Measurements from ENCODE around the gene CPAMD8.

Gene CPAMD8

DNA sequence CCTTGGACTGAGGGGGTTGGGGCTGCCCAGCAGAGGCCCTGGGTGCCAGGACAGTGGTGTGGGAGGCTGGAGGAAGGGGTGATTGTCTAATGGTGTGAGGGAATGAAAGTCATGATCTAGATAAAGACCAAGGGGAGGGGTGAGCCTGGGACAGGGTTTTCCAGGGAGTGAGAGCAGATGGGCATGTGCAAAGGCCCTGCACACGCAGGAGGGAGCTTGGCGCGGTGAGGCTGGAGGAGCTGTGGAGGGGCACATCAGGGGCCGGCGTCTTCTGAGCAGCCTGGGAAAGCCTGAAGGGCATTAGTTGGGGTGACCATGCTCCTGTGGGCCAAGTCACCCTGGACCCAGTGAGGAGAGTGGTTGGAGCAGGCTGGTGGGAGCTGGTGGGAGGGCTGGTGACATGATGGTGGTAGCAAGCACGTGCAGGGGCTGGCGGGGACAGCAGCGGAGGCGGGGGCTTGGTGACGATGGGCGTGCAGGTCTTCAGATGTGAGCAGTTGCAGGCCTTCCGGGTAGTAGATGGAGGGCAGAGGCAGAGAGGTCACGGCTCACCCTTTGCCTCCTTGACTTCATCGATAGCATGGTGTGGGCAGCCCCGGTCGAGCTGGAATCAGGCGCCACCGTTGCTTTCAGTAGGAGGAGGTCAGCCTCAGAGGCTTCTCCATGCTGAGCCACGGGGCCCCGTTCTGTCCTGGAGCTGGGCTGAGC lies 158.0 kb downstream of the CPAMD8 start:
- DNase-seq: no peak

DNA sequence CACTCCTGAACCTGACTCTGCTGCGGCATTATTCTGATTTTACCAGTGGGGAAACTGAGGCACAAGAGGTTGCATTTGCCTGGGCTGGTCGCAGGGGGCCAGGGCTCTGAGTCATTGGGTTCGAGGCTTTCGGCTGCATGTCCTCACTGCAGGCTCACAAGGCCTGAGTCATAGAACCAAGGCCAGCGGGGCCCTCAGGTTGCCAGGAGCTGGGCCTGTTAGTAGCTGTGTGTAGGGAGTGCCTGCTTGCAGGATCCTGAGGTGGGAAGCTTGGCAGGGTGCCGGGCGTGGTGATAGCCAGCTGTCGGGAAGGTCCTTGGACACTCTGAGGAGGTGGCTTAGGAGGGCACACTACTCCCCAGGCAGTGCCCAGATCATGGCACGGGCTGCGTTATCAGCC lies 159.4 kb downstream of the CPAMD8 start:
- DNase-seq: no peak

DNA sequence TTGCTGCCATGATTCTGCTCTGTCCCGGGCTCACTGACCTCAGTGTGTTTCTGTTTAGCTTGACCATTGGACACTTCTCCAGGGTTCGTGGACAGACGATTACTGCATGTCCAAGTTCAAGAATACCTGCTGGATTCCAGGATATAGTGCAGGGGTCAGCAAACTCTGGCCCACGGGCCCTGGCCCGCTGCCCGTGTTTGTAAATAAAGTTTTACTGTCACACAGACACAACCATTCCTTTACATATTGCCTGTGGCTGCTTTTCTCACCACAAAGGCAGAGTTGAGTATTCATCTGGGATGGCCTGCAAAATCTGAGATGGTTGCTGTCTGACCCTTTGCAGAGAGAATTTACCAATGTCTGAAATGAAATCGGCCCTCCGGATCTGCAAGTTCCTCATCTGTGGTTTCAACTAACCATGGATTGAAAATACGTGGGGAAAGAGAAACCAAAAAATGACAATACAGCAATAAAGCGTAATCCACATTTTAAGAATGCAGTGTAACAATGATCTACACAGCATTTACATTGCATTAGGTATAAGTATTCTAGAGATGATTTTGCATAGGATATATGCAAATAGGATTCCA lies 163.7 kb downstream of the CPAMD8 start:
- DNase-seq: no peak

DNA sequence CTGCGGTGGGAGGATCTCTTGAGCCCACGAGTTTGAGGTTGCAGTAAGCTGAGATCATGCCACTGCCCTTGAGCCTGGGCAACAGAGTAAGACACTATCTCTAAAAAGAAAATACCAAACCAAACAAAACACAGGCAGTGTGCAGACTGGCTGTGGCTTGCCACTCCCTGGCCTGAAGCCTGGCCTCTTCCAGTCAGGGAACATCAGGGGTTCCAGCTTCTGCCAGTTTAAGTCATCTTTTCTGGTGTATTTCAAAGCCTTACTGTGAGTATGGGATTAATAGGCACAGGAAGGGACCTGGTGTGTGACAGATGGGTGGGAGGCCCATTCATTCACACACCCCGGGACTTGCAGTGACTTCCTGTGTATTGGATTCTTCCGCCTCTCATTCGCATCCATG lies 164.8 kb downstream of the CPAMD8 start:
- no peak for DNase-seq

DNA sequence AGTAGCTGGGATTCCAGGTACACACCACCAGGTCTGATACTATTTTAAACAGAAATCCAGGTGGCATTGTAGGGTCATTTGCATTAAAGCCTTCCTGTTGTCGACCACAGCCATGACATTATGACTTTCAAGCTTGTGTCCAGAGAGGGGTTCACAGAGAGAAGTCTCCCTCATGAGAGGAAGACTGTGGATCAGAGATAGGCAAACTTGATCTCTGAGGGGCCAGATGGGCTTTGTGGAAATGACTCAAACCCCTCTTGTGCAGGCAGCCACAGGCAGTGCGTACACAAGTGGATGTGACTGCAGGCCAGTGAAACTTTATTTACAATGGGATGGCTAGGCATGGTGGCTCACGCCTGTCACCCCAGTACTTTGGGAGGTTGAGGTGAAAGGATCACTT lies 165.6 kb downstream of the CPAMD8 start:
- no peak for DNase-seq

DNA sequence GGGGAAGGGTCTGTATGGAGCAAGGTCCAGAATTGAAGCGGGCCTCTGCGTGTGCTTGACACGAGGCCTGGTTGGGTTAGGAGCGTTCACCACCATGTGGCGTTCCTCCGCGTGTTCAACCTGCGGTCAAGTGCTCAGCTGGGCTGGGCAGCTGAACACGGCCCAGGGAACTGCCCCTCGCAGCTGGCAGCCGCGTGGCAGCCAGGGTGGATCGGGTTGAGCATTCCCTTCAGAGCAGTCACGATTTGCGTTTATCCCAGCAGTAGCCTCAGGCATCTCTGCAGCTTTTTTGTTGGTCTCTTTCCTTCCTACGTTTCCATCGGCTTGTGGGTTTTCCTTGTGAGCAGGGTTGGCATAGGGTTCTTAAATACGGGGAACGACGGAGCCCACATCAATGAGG lies 166.5 kb downstream of the CPAMD8 start:
- no peak for DNase-seq

DNA sequence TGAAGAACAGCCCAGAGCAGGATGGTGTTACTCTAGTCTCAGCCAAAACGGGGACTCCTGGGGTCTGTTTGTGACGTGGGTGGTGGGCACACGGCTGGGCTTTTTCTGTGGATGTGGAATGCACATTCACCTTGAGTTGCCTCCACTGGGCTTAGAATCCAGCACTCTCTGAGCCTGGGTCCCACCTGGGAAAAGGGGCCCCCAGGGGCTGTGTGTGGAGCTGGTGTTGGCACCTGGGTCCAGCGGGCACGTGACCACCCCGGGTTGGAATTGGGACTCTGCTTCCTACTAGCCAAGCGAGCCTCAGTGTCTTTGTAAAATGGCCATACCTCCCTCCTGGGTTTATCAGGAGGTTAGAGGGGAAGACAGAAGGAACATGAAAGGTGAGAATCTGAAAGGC lies 167.0 kb downstream of the CPAMD8 start:
- no peak for DNase-seq

DNA sequence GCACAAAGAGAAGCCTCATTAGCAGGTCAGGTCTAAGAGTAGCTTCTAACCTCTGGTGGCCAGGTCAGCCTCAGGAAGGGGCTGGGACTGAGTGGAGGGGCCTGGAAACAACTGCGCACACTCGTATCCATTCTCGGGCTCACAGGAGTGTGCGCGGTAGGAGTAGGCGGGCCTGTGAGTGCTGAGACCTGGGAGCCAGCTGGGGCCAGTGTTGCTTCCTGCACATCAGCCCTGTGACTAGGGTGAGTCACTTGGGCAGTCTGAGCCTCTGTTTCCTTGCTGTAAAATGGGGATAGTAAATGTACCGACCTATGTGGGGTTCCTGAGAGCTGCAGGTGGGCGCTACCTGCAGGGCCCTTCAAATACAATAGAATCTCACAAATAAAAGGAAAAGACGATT lies 170.5 kb downstream of the CPAMD8 start:
- DNase-seq: no peak

DNA sequence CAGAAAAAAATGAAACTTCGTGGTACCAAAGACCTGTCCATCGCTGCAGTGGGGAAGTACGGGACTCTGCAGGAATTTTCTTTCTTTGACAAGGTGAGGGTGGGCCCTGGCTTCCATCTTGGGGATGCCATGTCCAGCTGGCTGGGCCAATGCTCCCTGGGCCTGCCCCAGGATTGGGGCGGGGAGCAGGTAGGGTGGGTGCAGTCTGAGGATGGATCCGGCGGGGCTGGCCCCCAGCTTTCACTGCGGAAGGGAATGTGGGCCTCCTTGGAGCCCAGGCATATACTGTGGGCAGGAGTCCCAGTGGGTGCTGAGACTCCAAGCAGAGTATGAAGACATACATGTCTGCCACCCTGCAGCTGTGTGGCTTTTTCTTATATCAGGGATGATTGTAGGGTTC lies 173.5 kb downstream of the CPAMD8 start:
- no peak for DNase-seq

DNA sequence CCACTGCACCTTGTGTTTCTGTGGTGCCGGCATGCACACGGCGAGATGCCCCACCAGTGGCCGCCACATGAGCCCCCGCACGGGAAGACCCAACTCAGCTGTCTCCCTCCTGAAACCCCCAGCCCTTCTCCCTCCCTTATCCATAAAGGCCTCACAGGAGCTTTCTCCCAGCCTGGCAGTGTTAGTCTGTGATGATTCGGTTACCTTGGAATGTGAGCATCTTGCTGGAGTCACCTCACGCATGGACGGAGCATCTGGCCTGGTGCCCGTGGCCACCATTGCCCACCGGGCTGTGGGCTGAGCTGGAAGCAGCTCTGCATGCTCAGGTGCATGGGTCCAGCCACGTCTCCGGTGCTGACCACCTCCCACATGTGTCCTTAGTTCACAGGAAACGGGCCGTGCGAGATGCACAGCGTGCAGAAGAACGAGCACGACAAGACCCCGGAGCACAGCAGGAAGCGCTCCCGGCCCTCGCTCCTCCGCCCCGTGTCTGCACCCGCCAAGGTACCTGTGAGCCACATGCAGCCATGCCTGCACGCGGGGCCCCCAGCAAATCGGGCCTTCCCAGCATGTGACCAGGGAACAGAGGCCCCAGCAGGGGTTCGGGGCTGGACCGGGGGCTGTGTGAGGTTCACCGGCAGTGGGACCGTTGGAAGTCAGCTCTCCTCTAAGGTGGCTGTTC lies 175.4 kb downstream of the CPAMD8 start:
- DNase-seq: no peak

DNA sequence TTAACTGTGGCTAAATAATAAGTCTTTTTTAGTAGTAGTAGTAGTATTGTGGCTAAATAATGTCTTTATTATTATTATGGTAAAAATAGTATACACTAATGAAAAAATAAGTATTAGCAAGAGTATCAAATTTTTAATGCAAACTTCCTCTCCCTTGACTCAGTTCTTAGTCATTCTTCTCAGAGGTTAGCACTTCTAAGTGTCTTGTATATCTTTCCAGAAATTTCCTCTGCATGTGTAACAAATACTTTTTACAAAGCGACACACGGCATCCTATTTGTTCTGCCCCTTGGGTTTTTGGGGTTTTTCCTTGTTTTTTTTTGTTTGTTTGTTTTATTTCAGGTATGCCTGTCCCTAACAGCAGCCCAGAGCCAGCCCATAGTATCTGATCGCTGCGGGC lies 176.5 kb downstream of the CPAMD8 start:
- DNase-seq: no peak

DNA sequence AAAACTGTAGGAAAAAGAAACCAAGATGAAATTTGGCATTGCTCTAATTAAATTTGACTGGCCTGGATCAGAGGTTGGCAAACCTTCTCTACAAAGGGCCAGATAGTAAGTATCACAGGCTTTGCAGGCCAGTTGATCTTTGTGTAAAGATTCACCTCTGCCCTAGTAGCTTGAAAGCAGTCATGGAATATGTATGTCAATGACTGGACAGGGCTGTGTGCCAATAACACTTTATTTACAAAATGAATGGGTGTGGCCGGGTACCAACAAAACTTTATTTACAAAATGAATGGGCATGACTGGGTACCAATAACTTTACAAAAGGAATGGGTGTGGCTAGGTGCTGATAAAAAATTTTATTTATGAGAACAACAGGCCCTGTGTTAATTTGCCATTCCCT lies 177.4 kb downstream of the CPAMD8 start:
- DNase-seq: no peak

DNA sequence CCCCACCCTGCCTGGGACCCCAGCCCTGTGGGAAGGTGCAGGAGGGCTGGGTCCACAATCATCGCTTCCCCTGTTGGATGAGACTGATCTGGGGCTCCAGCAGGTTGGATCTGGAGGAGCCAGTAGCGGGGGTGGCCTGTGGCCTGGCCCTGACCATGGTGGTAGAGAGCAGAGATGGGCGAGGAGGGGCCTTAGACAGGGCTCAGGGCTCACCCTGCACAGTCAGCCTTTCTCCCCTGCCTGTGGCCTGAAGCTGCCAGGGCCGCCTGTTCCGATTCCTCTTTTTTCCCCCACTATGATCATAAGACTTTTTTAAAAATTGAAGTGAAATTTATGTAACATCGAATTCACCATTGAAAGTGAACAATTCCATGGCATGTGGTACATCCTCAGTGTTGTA lies 179.2 kb downstream of the CPAMD8 start:
- no peak for DNase-seq

DNA sequence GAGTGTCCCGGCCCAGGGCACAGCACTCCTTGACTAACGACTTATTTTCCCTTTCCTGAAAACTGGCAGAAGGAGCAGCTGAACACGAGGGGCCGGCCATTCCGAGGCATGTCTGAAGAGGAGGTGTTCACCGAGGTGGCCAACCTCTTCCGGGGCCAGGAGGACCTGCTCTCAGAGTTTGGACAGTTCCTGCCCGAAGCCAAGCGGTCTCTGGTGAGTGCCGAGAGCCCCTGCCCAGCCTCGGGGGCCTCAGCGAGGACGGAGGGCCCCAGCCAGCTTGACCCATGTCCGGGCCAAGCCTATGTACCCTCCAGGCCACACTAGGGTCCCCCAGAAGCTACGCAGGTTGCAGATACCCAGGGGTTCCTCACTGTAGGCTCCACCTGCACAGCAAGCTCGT lies 179.7 kb downstream of the CPAMD8 start:
- DNase-seq: no peak

All from activated CD8-positive, alpha-beta memory T cell treated with anti-CD3 and anti-CD28 coated beads, Interleukin-2, amount 50 U/mL, for 48 hours (primary cell).